ENCODE measurements around the gene KDM4D.
"Not testable (repeated sequence)": the region's sequence is repeated elsewhere in the genome, so short reads cannot be mapped to it uniquely, and the experiment has no call there.

Gene KDM4D

DNA sequence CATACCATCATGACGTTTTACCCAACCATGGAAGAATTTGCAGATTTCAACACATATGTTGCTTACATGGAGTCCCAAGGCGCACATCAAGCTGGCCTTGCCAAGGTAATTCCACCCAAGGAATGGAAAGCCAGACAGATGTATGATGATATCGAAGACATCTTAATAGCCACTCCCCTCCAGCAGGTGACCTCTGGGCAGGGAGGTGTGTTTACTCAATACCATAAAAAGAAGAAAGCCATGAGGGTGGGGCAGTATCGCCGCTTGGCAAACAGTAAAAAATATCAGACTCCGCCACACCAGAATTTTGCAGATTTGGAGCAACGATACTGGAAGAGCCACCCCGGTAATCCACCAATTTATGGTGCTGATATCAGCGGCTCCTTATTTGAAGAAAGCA lies 52.1 kb downstream of the KDM4D start:
- H3K4me2 ChIP-seq (ENCODE audit: low read length); H2BK5ac ChIP-seq (ENCODE audit: low read depth, low read length, poor library complexity); H2BK12ac ChIP-seq (ENCODE audit: low read length); DNase-seq; H2BK120ac ChIP-seq (ENCODE audit: insufficient read depth, low read length, poor library complexity); H3K9ac ChIP-seq (ENCODE audit: low read length); H3K4ac ChIP-seq (ENCODE audit: low read depth, low read length); H3K4me1 ChIP-seq (ENCODE audit: control insufficient read depth in 1 of 2, insufficient read depth in 2 of 2, low read length in 2 of 2); H3K27ac ChIP-seq (ENCODE audit: low read depth, low read length); H3K18ac ChIP-seq (ENCODE audit: low read length); H3K4me3 ChIP-seq (ENCODE audit: low read depth, low read length); H3K9me3 ChIP-seq (ENCODE audit: insufficient read depth, low read depth, low read length); H4K8ac ChIP-seq (ENCODE audit: low read depth, low read length); H3K27me3 ChIP-seq (ENCODE audit: insufficient read depth, low read length); H3K79me2 ChIP-seq (ENCODE audit: control insufficient read depth, insufficient read depth, low read length, poor library complexity); H3K79me1 ChIP-seq (ENCODE audit: low read length); H2AK5ac ChIP-seq (ENCODE audit: low read length); H3K36me3 ChIP-seq (ENCODE audit: control insufficient read depth in 1 of 2, insufficient read depth in 2 of 2, low read length in 2 of 2); H4K12ac ChIP-seq (ENCODE audit: low read depth, low read length); H4K91ac ChIP-seq (ENCODE audit: low read depth, low read length); H3K23ac ChIP-seq (ENCODE audit: low read length); H2AFZ ChIP-seq (ENCODE audit: insufficient read depth, low read length, poor library complexity); H3K14ac ChIP-seq (ENCODE audit: low read length): not testable (repeated sequence)
- WGBS (ENCODE audit: extremely low coverage, insufficient coverage, insufficient read length): no CpG with 5 or more reads among the region's 9 CpGs

DNA sequence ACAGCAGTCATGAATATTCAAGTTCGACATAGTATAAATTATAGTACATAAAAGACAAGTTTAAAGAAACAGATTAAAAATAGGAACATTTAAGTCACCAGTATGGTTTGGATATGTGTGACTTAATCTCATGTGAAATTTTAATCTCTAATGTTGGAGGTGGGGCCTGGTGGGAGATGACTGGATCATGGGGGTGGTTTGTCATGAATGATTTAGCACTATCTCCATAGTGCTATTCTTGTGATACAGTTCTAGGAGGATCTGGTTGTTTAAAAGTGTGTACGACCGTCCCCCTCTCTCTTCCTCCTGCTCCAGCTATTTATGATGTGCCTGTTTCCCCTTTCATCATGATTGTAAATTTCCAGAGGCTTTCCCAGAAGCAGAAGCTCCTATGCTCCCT lies 54.8 kb downstream of the KDM4D start:
- no CpG with 5 or more reads among the region's 3 CpGs for WGBS (ENCODE audit: extremely low coverage, insufficient coverage, insufficient read length)
- Histone ChIP-seq H3K79me2 (ENCODE audit: control insufficient read depth, insufficient read depth, low read length, poor library complexity) (no peaks in the 10 kb centered on the region), H3K9ac (ENCODE audit: low read length) (no peak overlapping the region), H2BK120ac (ENCODE audit: insufficient read depth, low read length, poor library complexity) (no peak overlapping the region), H3K4me3 (ENCODE audit: low read depth, low read length) (no peak overlapping the region), H3K9me3 (ENCODE audit: insufficient read depth, low read depth, low read length) (peaks cover 8% of the 10 kb centered on the region), H3K4me1 (ENCODE audit: control insufficient read depth in 1 of 2, insufficient read depth in 2 of 2, low read length in 2 of 2) (no peaks in the 10 kb centered on the region), H2AFZ (ENCODE audit: insufficient read depth, low read length, poor library complexity) (no peak overlapping the region), H2BK12ac (ENCODE audit: low read length) (no peak overlapping the region), H3K27me3 (ENCODE audit: insufficient read depth, low read length) (no peaks in the 10 kb centered on the region), H4K8ac (ENCODE audit: low read depth, low read length) (no peak overlapping the region), H3K18ac (ENCODE audit: low read length) (no peak overlapping the region), H3K4me2 (ENCODE audit: low read length) (no peak overlapping the region), H3K36me3 (ENCODE audit: control insufficient read depth in 1 of 2, insufficient read depth in 2 of 2, low read length in 2 of 2) (no peaks in the 10 kb centered on the region), H4K91ac (ENCODE audit: low read depth, low read length) (no peak overlapping the region), H3K79me1 (ENCODE audit: low read length) (no peaks in the 10 kb centered on the region), H3K4ac (ENCODE audit: low read depth, low read length) (no peak overlapping the region), H3K23ac (ENCODE audit: low read length) (no peak overlapping the region), H4K12ac (ENCODE audit: low read depth, low read length) (no peak overlapping the region), H3K27ac (ENCODE audit: low read depth, low read length) (no peak overlapping the region), H2AK5ac (ENCODE audit: low read length) (no peak overlapping the region), H3K14ac (ENCODE audit: low read length) (no peak overlapping the region), H2BK5ac (ENCODE audit: low read depth, low read length, poor library complexity) (no peak overlapping the region)
- no peak for DNase-seq

DNA sequence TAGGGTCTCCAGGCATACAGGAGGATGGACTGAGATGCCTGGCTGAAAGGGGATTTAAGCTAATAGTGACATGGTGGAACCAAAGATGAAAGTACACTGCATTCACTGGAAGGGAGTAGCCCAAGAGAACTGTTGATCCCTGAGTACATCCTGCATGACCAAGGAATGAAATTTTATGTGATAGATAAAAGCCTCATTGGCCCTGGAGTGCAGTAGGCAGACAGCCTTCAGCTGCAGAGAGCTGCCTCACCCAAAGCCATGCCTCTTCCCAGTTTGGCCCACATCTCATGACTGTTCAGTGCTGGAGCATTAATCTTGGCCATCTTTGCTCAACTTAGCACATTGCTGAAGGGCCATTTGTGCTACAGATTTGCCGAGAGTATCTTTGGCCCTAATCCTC lies 59.5 kb downstream of the KDM4D start:
- no peak for DNase-seq
- H3K23ac ChIP-seq (ENCODE audit: low read length): no peak overlapping the region
- H3K79me2 ChIP-seq (ENCODE audit: control insufficient read depth, insufficient read depth, low read length, poor library complexity): no peaks in the 10 kb centered on the region
- H3K4me3 ChIP-seq (ENCODE audit: low read depth, low read length): no peak overlapping the region
- H4K8ac ChIP-seq (ENCODE audit: low read depth, low read length): no peak overlapping the region
- H3K9ac ChIP-seq (ENCODE audit: low read length): no peak overlapping the region
- WGBS (ENCODE audit: extremely low coverage, insufficient coverage, insufficient read length): no CpG with 5 or more reads among the region's 1 CpG
- no peak overlapping the region for H2BK5ac ChIP-seq (ENCODE audit: low read depth, low read length, poor library complexity)
- H3K27ac ChIP-seq (ENCODE audit: low read depth, low read length): no peak overlapping the region
- no peak overlapping the region for H2BK120ac ChIP-seq (ENCODE audit: insufficient read depth, low read length, poor library complexity)
- no peak overlapping the region for H2AFZ ChIP-seq (ENCODE audit: insufficient read depth, low read length, poor library complexity)
- no peak overlapping the region for H2AK5ac ChIP-seq (ENCODE audit: low read length)
- no peaks in the 10 kb centered on the region for H3K79me1 ChIP-seq (ENCODE audit: low read length)
- no peak overlapping the region for H3K18ac ChIP-seq (ENCODE audit: low read length)
- no peak overlapping the region for H3K14ac ChIP-seq (ENCODE audit: low read length)
- H4K12ac ChIP-seq (ENCODE audit: low read depth, low read length): no peak overlapping the region
- H3K4me1 ChIP-seq (ENCODE audit: control insufficient read depth in 1 of 2, insufficient read depth in 2 of 2, low read length in 2 of 2): no peaks in the 10 kb centered on the region
- H3K27me3 ChIP-seq (ENCODE audit: insufficient read depth, low read length): no peaks in the 10 kb centered on the region
- peaks cover 8% of the 10 kb centered on the region for H3K9me3 ChIP-seq (ENCODE audit: insufficient read depth, low read depth, low read length)
- no peaks in the 10 kb centered on the region for H3K36me3 ChIP-seq (ENCODE audit: control insufficient read depth in 1 of 2, insufficient read depth in 2 of 2, low read length in 2 of 2)
- no peak overlapping the region for H2BK12ac ChIP-seq (ENCODE audit: low read length)
- no peak overlapping the region for H4K91ac ChIP-seq (ENCODE audit: low read depth, low read length)
- H3K4ac ChIP-seq (ENCODE audit: low read depth, low read length): no peak overlapping the region
- no peak overlapping the region for H3K4me2 ChIP-seq (ENCODE audit: low read length)

DNA sequence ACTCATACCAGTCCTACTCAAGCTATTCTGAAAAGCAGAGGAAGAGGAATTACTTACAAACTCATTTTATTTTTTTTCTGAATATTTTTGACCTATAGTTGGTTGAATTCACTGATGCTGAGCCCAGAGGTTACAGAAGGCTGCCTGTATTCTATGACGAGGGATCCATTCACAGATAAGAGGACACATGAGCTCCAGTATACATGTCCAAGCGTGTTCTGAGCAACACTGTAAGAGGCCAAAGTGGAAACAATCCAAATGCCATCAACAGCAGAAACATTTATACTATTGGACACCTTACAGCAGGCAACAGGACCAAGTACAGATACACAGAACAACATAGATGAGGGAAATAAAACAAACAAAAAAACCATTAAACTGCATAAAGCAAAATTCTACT lies 61.8 kb downstream of the KDM4D start:
- WGBS (ENCODE audit: extremely low coverage, insufficient coverage, insufficient read length): no CpG with 5 or more reads among the region's 2 CpGs
- Histone ChIP-seq H2BK12ac (ENCODE audit: low read length) (no peak overlapping the region), H3K18ac (ENCODE audit: low read length) (no peak overlapping the region), H3K9me3 (ENCODE audit: insufficient read depth, low read depth, low read length) (peaks cover 10% of the 10 kb centered on the region), H3K23ac (ENCODE audit: low read length) (no peak overlapping the region), H4K8ac (ENCODE audit: low read depth, low read length) (no peak overlapping the region), H3K79me1 (ENCODE audit: low read length) (no peaks in the 10 kb centered on the region), H3K4me2 (ENCODE audit: low read length) (no peak overlapping the region), H4K12ac (ENCODE audit: low read depth, low read length) (no peak overlapping the region), H3K4ac (ENCODE audit: low read depth, low read length) (no peak overlapping the region), H3K27ac (ENCODE audit: low read depth, low read length) (no peak overlapping the region), H3K4me1 (ENCODE audit: control insufficient read depth in 1 of 2, insufficient read depth in 2 of 2, low read length in 2 of 2) (no peaks in the 10 kb centered on the region), H3K4me3 (ENCODE audit: low read depth, low read length) (no peak overlapping the region), H3K79me2 (ENCODE audit: control insufficient read depth, insufficient read depth, low read length, poor library complexity) (no peaks in the 10 kb centered on the region), H3K14ac (ENCODE audit: low read length) (no peak overlapping the region), H4K91ac (ENCODE audit: low read depth, low read length) (no peak overlapping the region), H3K27me3 (ENCODE audit: insufficient read depth, low read length) (no peaks in the 10 kb centered on the region), H2BK120ac (ENCODE audit: insufficient read depth, low read length, poor library complexity) (no peak overlapping the region), H3K9ac (ENCODE audit: low read length) (no peak overlapping the region), H2AFZ (ENCODE audit: insufficient read depth, low read length, poor library complexity) (no peak overlapping the region), H3K36me3 (ENCODE audit: control insufficient read depth in 1 of 2, insufficient read depth in 2 of 2, low read length in 2 of 2) (no peaks in the 10 kb centered on the region), H2BK5ac (ENCODE audit: low read depth, low read length, poor library complexity) (no peak overlapping the region), H2AK5ac (ENCODE audit: low read length) (no peak overlapping the region)
- DNase-seq: no peak

All from trophoblast cell (in vitro differentiated cells and primary cell).